OCI-LY1 (cell line): ENCODE data around the gene TMCC1.
A peak's percentile ranks its signal among the peaks of the same experiment; 100 is the strongest.

Experiments used
- H2AFZ ChIP-seq: fragments of 200-600 bp; sonication (generic), shearing (Covaris generic); 2 replicates; pipeline ENCODE4 v1.6.0; 2014; ENCODE audit warnings: antibody characterized with exemption, mild to moderate bottlenecking, low read length
- H3F3A ChIP-seq: fragments of 200-600 bp; sonication (generic), shearing (Covaris generic); 2 replicates; pipeline ENCODE4 v1.6.0; 2014; ENCODE audit warnings: mild to moderate bottlenecking, antibody characterized with exemption, low read length, moderate library complexity; ENCODE audit not compliant: insufficient read depth
- H3K27ac ChIP-seq: fragments of 200-600 bp; sonication (generic); 2 replicates; pipeline ENCODE4 v1.5.1; 2014; ENCODE audit warnings: low read length, mixed run types, mild to moderate bottlenecking, low read depth; ENCODE audit not compliant: poor library complexity, severe bottlenecking
- H3K27me3 ChIP-seq: fragments of 200-600 bp; sonication (generic); 2 replicates; pipeline ENCODE4 v1.6.0; 2014; ENCODE audit warnings: antibody characterized with exemption, mild to moderate bottlenecking, low read length, moderate library complexity; ENCODE audit not compliant: insufficient read depth
- H3K36me3 ChIP-seq: fragments of 200-600 bp; sonication (generic); 2 replicates; pipeline ENCODE4 v1.6.1; 2014; ENCODE audit warnings: mild to moderate bottlenecking, antibody characterized with exemption, low read length, moderate library complexity, mixed read lengths; ENCODE audit not compliant: insufficient read depth
- H3K4me1 ChIP-seq: fragments of 200-600 bp; sonication (generic); 2 replicates; pipeline ENCODE4 v1.5.1; 2014; ENCODE audit warnings: mild to moderate bottlenecking, low read length, moderate library complexity; ENCODE audit not compliant: insufficient read depth, severe bottlenecking
- H3K4me2 ChIP-seq: fragments of 200-600 bp; sonication (generic), shearing (Covaris generic); 2 replicates; pipeline ENCODE4 v1.6.1; 2014; ENCODE audit warnings: low read length
- H3K4me3 ChIP-seq: fragments of 200-600 bp; sonication (generic); 2 replicates; pipeline ENCODE4 v1.5.1; 2014; ENCODE audit warnings: low read length, low read depth, mild to moderate bottlenecking, mixed read lengths; ENCODE audit not compliant: poor library complexity, severe bottlenecking
- H3K79me2 ChIP-seq: fragments of 200-600 bp; shearing (Covaris generic); 2 replicates; pipeline ENCODE4 v1.6.1; 2016; ENCODE audit warnings: mixed run types, low read length, mixed read lengths; ENCODE audit not compliant: insufficient read depth
- H3K9ac ChIP-seq: fragments of 200-600 bp; sonication (generic), shearing (Covaris generic); 2 replicates; pipeline ENCODE4 v1.6.1; 2014; ENCODE audit warnings: mild to moderate bottlenecking, low read length, mixed read lengths
- H3K9me2 ChIP-seq: fragments of 200-600 bp; sonication (generic), shearing (Covaris generic); 2 replicates; pipeline ENCODE4 v1.6.1; 2014; ENCODE audit warnings: low read depth, mild to moderate bottlenecking, low read length, mixed read lengths
- H3K9me3 ChIP-seq: fragments of 200-600 bp; shearing (Covaris generic); 2 replicates; pipeline ENCODE4 v1.6.1; 2014; ENCODE audit warnings: low read length, mixed read lengths
- H4K20me1 ChIP-seq: fragments of 200-600 bp; sonication (generic), shearing (Covaris generic); 2 replicates; pipeline ENCODE4 v1.6.0; 2016; ENCODE audit warnings: mild to moderate bottlenecking, low read length; ENCODE audit not compliant: insufficient read depth
- EZH2 ChIP-seq: fragments of 200-600 bp; sonication (generic), shearing (Covaris generic); IDR thresholded peaks from 2 replicates; pipeline ENCODE4 v1.8.0; 2017; ENCODE audit warnings: borderline replicate concordance, mixed run types, mild to moderate bottlenecking, antibody characterized with exemption, low read length, moderate library complexity, mixed read lengths
- TF ChIP-seq, protein P1 (sequence below): fragments of 200-600 bp; sonication (generic), shearing (Covaris generic); IDR thresholded peaks from 2 replicates; pipeline ENCODE4 v1.5.1; 2017; ENCODE audit warnings: mild to moderate bottlenecking, antibody characterized with exemption, low read length, moderate library complexity, mixed read lengths

Gene TMCC1

DNA sequence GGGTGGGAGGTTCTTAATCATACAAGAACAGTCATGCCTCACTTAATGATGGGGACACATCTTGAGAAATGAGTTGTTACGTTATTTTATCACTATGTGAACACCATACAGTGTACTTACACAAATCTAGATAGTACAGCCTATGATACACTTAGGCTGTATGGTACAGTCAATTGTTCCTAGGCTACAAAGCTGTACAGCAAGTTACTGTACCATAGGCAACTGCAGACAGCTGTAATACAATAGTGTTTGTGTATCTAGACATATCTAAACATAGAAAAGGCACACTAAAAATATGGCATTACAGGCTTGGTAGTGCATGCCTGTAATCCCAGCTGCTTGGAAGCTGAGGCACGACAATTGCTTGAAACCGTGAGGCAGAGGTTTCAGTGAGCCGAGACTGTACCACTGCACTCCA, 231.3 kb downstream of the TMCC1 start:
- Histone ChIP-seq H2AFZ (no peak overlapping the region), H3K9ac (no peak overlapping the region), H3K27ac (no peak overlapping the region), H3K79me2 (no peaks in the 10 kb centered on the region), H3K9me2 (no peaks in the 10 kb centered on the region), H3K4me2 (no peak overlapping the region), H4K20me1 (no peaks in the 10 kb centered on the region), H3K4me1 (peaks cover 25% of the 10 kb centered on the region), H3K9me3 (no peaks in the 10 kb centered on the region), H3K36me3 (no peaks in the 10 kb centered on the region), H3K4me3 (no peak overlapping the region), H3F3A (no peaks in the 10 kb centered on the region), H3K27me3 (no peaks in the 10 kb centered on the region)
- TF ChIP-seq EZH2: no peak
- TF ChIP-seq, protein P1, sequence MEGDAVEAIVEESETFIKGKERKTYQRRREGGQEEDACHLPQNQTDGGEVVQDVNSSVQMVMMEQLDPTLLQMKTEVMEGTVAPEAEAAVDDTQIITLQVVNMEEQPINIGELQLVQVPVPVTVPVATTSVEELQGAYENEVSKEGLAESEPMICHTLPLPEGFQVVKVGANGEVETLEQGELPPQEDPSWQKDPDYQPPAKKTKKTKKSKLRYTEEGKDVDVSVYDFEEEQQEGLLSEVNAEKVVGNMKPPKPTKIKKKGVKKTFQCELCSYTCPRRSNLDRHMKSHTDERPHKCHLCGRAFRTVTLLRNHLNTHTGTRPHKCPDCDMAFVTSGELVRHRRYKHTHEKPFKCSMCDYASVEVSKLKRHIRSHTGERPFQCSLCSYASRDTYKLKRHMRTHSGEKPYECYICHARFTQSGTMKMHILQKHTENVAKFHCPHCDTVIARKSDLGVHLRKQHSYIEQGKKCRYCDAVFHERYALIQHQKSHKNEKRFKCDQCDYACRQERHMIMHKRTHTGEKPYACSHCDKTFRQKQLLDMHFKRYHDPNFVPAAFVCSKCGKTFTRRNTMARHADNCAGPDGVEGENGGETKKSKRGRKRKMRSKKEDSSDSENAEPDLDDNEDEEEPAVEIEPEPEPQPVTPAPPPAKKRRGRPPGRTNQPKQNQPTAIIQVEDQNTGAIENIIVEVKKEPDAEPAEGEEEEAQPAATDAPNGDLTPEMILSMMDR: no peak

DNA sequence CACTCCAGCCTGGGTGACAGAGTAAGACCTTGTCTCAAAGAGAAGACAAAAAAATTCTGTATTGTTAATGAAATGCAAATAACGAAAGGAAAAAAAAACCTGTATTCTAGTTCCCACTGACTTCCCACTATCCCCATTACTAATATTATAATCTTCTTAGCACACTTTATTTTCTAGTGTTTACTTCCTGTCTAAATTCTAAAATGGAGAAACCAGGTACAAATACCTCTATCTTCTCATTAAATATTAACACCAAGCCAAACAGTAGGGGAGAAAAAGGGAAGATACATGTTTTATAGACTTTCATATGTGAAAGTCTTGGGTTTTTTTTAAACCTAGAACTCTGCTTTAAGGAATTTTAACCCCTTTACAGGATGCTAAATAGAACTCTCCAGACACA, 231.7 kb downstream of the TMCC1 start:
- Histone ChIP-seq H3K4me3 (no peak overlapping the region), H4K20me1 (no peaks in the 10 kb centered on the region), H3K4me2 (no peak overlapping the region), H3K79me2 (no peaks in the 10 kb centered on the region), H3K27me3 (no peaks in the 10 kb centered on the region), H3F3A (no peaks in the 10 kb centered on the region), H3K4me1 (peaks cover 29% of the 10 kb centered on the region), H3K9ac (no peak overlapping the region), H3K9me2 (no peaks in the 10 kb centered on the region), H3K36me3 (no peaks in the 10 kb centered on the region), H3K27ac (no peak overlapping the region), H2AFZ (no peak overlapping the region), H3K9me3 (no peaks in the 10 kb centered on the region)
- TF ChIP-seq, protein P1: no peak
- no peak for TF ChIP-seq EZH2

DNA sequence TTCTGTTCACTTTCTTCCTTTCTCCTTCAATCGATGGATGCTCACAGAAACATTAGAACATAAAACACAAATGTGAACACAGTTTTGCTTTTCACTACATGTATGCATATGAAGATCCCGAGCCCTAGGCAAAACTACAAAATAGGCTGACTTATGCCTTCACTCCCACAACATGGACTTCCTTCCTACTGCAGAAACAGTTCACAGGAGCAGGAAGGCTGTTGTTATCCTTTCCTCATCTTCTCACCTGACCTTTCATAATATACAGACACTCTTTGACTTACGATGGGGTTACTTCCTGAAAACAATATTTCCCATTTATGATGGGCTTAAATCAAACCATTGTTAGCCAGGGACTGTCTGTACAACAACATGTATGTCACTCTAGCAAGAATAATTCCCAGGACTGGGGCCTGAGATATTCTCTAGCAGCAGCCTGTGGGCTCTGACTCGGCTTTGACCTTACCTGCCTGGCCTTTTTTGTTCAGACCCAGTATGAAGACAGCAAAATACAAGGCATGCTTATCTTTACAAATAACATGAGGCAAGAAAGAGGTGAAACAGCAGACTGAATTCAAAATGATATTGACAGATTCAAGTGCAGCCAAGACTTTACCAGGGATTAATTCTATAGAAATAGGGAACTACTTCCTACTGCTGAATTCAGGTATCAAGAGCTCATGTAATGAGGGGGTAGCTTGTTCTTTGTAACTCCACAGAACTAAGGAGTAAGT, 235.2 kb downstream of the TMCC1 start:
- Histone ChIP-seq H3K27me3 (no peaks in the 10 kb centered on the region), H2AFZ (no peak overlapping the region), H3K79me2 (no peaks in the 10 kb centered on the region), H3K36me3 (peaks cover 6% of the 10 kb centered on the region; the same call in 1 of the 2 replicates), H3K4me3 (no peak overlapping the region), H4K20me1 (no peaks in the 10 kb centered on the region), H3K27ac (peak overlapping the region; percentile 3), H3K9me3 (no peaks in the 10 kb centered on the region), H3K9ac (no peak overlapping the region; the same call in 1 of the 2 replicates), H3K9me2 (no peaks in the 10 kb centered on the region), H3K4me1 (peaks cover 34% of the 10 kb centered on the region), H3K4me2 (peak overlapping the region; percentile 10; the same call in 1 of the 2 replicates), H3F3A (no peaks in the 10 kb centered on the region)
- no peak for TF ChIP-seq EZH2
- TF ChIP-seq, protein P1: no peak
